SK-N-SH (cell line): ENCODE measurements around the gene CSNK2A2. TPM values are rescaled to one million over a fixed set of nuclear protein-coding genes. Genes with fewer than 3 reads are reported as not detected.

Experiments
- CTCF ChIA-PET: fragments of 300-600, 350-600 bp; formaldehyde crosslinking; extraction: SDS; loops from one replicate; lab custom pipeline; 2021; lab: Yijun Ruan, JAX
- POLR2A ChIA-PET: fragments of 350-600 bp; sonication (Branson Sonifier 250); formaldehyde crosslinking; extraction: SDS; loops from one replicate; lab custom pipeline; 2020; ENCODE audit warnings: antibody characterized with exemption, inconsistent platforms; lab: Yijun Ruan, JAX
- DNase-seq: peaks from one replicate; pipeline ENCODE4 v3.0.0; 2012
- H2AFZ ChIP-seq: fragments of 200-600 bp; sonication (generic); 2 replicates; pipeline ENCODE4 v1.8.1; 2016; ENCODE audit warnings: antibody characterized with exemption, mild to moderate bottlenecking, low read depth
- H3F3A ChIP-seq: fragments of 200-600 bp; sonication (generic); replicated peaks from 2 replicates; pipeline ENCODE3; 2016; ENCODE audit warnings: antibody characterized with exemption, mild to moderate bottlenecking; ENCODE audit not compliant: insufficient read depth
- H3K27ac ChIP-seq, 2 experiments: fragments of 200-500 bp in 1 of 2; fragments of 200-600 bp in 1 of 2; sonication (Bioruptor generic) in 1 of 2; sonication (generic), shearing (Covaris generic) in 1 of 2; 2 replicates each; pipeline versions ENCODE4 v1.5.1 to v1.6.1; 2014 to 2016; ENCODE audit warnings: low read depth in 2 of 2, inconsistent platforms in 1 of 2, low read length in 1 of 2, mild to moderate bottlenecking in 1 of 2, mixed read lengths in 1 of 2
- H3K27me3 ChIP-seq: fragments of 200-600 bp; sonication (generic), shearing (Covaris generic); 2 replicates; pipeline ENCODE4 v1.6.1; 2016; ENCODE audit warnings: mixed run types; ENCODE audit not compliant: insufficient read depth
- H3K36me3 ChIP-seq, 2 experiments: fragments of 200-500 bp in 1 of 2; fragments of 200-600 bp in 1 of 2; sonication (Bioruptor generic) in 1 of 2; sonication (generic) in 1 of 2; replicated peaks in 1 of 2; 2 replicates each; pipeline versions ENCODE3 to v1.5.1; 2014 to 2016; ENCODE audit warnings: low read length in 1 of 2, mild to moderate bottlenecking in 1 of 2; ENCODE audit not compliant: insufficient read depth in 2 of 2, control insufficient read depth in 1 of 2
- H3K4me1 ChIP-seq, 2 experiments: fragments of 200-500 bp in 1 of 2; fragments of 200-600 bp in 1 of 2; sonication (Bioruptor generic) in 1 of 2; sonication (generic), shearing (Covaris generic) in 1 of 2; 2 replicates each; pipeline versions ENCODE4 v1.5.1 to v1.6.1; 2014 to 2016; ENCODE audit warnings: low read depth in 1 of 2, low read length in 1 of 2, mixed run types in 1 of 2; ENCODE audit not compliant: insufficient read depth in 2 of 2, control insufficient read depth in 1 of 2
- H3K4me2 ChIP-seq: fragments of 200-600 bp; sonication (generic), shearing (Covaris generic); 2 replicates; pipeline ENCODE4 v1.6.1; 2017; ENCODE audit warnings: mixed run types
- H3K4me3 ChIP-seq, 2 experiments: fragments of 200-500 bp in 1 of 2; fragments of 200-600 bp in 1 of 2; sonication (Bioruptor generic) in 1 of 2; sonication (generic), shearing (Covaris generic) in 1 of 2; 2 replicates each; pipeline versions ENCODE4 v1.5.1 to v1.8.1; 2014 to 2016; ENCODE audit warnings: low read depth in 2 of 2, inconsistent platforms in 1 of 2, low read length in 1 of 2, mild to moderate bottlenecking in 1 of 2, mixed read lengths in 1 of 2, moderate library complexity in 1 of 2
- H3K79me2 ChIP-seq: fragments of 200-600 bp; sonication (generic); 2 replicates; pipeline ENCODE4 v1.8.1; 2017; ENCODE audit warnings: mild to moderate bottlenecking; ENCODE audit not compliant: insufficient read depth
- H3K9ac ChIP-seq: fragments of 200-600 bp; sonication (generic); 2 replicates; pipeline ENCODE4 v1.6.1; 2017; ENCODE audit warnings: mixed run types
- H3K9me2 ChIP-seq: fragments of 200-600 bp; sonication (generic); 2 replicates; pipeline ENCODE4 v1.6.1; 2017; ENCODE audit warnings: mixed run types
- H3K9me3 ChIP-seq: fragments of 200-600 bp; sonication (generic); 2 replicates; pipeline ENCODE4 v1.6.1; 2017; ENCODE audit warnings: mixed run types, mild to moderate bottlenecking, moderate library complexity
- H4K20me1 ChIP-seq: fragments of 200-600 bp; sonication (generic); 2 replicates; pipeline ENCODE4 v1.6.1; 2017; ENCODE audit warnings: mild to moderate bottlenecking, mixed run types; ENCODE audit not compliant: insufficient read depth
- CHD2 ChIP-seq: fragments of 150-350 bp; IDR thresholded peaks from 2 replicates; pipeline ENCODE4 v1.6.1; 2018; ENCODE audit warnings: low read length; ENCODE audit not compliant: partially characterized antibody
- ELF1 ChIP-seq: IDR thresholded peaks from 2 replicates; pipeline ENCODE4 v1.4.0; 2012
- MAX ChIP-seq: IDR thresholded peaks from 2 replicates; pipeline ENCODE4 v1.4.0; 2012; ENCODE audit warnings: low read depth
- MEF2A ChIP-seq: IDR thresholded peaks from 2 replicates; pipeline ENCODE4 v1.4.0; 2012; ENCODE audit warnings: low read depth, borderline replicate concordance
- NFIC ChIP-seq: IDR thresholded peaks from 2 replicates; pipeline ENCODE4 v1.4.0; 2012; ENCODE audit warnings: borderline replicate concordance
- NRF1 ChIP-seq: IDR thresholded peaks from 2 replicates; pipeline ENCODE4 v1.6.1; 2012; ENCODE audit warnings: low read depth, mild to moderate bottlenecking, low read length
- PBX3 ChIP-seq: IDR thresholded peaks from 2 replicates; pipeline ENCODE4; 2012
- RCOR1 ChIP-seq: fragments of 150-350 bp; IDR thresholded peaks from 2 replicates; pipeline ENCODE4 v1.6.1; 2017; ENCODE audit warnings: antibody characterized with exemption, low read length
- REST ChIP-seq: IDR thresholded peaks from 2 replicates; pipeline ENCODE4 v1.6.1; 2012; ENCODE audit warnings: mild to moderate bottlenecking, low read depth, low read length, moderate library complexity
- TCF12 ChIP-seq: IDR thresholded peaks from 2 replicates; pipeline ENCODE4 v1.4.0; 2012
- USF2 ChIP-seq: fragments of 150-350 bp; IDR thresholded peaks from 2 replicates; pipeline ENCODE4 v1.6.1; 2017; ENCODE audit warnings: antibody characterized with exemption, low read length, low read depth, borderline replicate concordance
- YY1 ChIP-seq: IDR thresholded peaks from 2 replicates; pipeline ENCODE4 v1.4.0; 2012; ENCODE audit warnings: low read depth, mild to moderate bottlenecking
- WGBS: methylation state at CpG from one replicate; pipeline ENCODE4 v1.1.6; 2017; ENCODE audit warnings: low lambda C conversion rate; 5-methylcytosine and 5-hydroxymethylcytosine counted together
- polyA plus RNA-seq, 3 experiments: library from polyadenylated mRNA; depleted of rRNA; stranded (reverse); fragments of >200 nt; gene quantifications; 2 replicates each; pipeline ENCODE4 v1.2.3, GENCODE V29; 2012
- TF ChIP-seq, protein P1 (sequence below): fragments of 200-600 bp; sonication (generic); IDR thresholded peaks from 2 replicates; pipeline ENCODE4 v1.6.1; 2017; ENCODE audit warnings: antibody characterized with exemption, mild to moderate bottlenecking, moderate library complexity

Gene CSNK2A2
- polyA plus RNA-seq, 1 of the 3 experiments (the other 2 are of a cell fraction): 25.8 TPM

DNA sequence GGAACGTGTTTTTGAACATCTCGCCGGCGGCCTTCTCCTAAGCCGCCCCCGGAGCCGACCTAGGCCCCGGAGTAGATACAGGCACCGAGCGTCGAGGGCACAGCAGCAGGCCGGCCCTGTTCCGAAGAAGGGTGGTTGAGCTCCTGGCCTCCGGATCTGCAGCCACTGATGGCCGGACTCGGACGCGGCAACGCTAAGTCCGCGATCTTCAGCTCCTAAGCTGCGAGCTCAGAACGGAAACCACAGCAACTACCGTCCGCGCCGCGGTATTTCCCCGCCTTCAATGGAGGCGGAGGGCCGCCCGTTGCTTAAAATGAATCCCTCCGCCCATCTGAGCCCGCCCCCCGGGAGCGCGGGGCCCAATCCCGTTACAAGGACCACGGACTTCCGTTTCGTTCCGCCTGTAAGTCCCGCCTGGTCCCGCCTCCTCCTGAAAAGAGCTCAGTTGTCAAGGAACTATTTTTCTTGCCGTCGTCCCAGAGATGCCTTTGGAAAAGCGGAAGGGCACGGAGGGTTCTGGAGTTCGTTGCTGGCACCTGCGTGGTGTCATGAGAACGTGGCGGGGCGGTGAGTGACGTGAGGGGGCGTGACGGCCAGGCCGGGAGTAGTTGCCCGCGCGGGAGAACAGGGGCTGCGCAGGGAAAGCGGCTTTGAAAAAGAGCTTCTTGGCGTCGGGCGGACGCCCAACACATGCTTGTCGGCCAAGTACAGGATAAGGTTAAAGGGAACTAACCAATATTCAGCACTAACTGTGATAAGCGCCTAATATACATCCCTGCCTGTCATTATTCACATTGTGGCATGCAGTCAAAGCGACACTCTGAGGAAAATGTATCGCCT is 68.6 kb downstream of the CSNK2A2 start, which contains the start of gene CFAP20 (continued):
- TF ChIP-seq REST (0 out of 2 replicates have a peak, but pooled peaks have one; percentile 31), NFIC (peak; percentile 48; the same call in 1 of the 2 replicates), ELF1 (peak; percentile 83), CHD2 (peak; percentile 98), TCF12 (peak; percentile 65), PBX3 (peak; percentile 97)
- TF ChIP-seq, all 33 proteins: peak for 21

GRCh38 chr16:58128711-58129096 is 69.2 kb downstream of the CSNK2A2 start:
- Histone ChIP-seq H3K4me2 (peak overlapping the region; percentile 78), H3K9me2 (no peaks in the 10 kb centered on the region), H3K36me3 (no peaks in the 10 kb centered on the region), H3K27ac (peak overlapping the region; percentile 88 to 94), H3K27me3 (no peaks in the 10 kb centered on the region), H3K9ac (peak overlapping the region; percentile 92), H2AFZ (peak overlapping the region; percentile 81; the same call in 1 of the 2 replicates), H3K4me1 (peaks cover 11 to 34% of the 10 kb centered on the region in 2 experiments; a peak in 3 of 4 replicates), H3K79me2 (peaks cover 53% of the 10 kb centered on the region), H3K4me3 (peak overlapping the region; percentile 90 to 92), H3F3A (peaks cover 7% of the 10 kb centered on the region), H3K9me3 (no peaks in the 10 kb centered on the region), H4K20me1 (peaks cover 47% of the 10 kb centered on the region)
- POLR2A ChIA-PET: interaction anchor here (0.7 to 1.5 kb wide), 13 partner anchors 9 to 1068 kb away, joined by 3 to 18 read pairs (median 4); partner anchors contain the start of genes MMP15 and NDRG4
- peak; percentile 70 for DNase-seq
- CTCF ChIA-PET: interaction anchor here (0.6 to 6.5 kb wide), 7 partner anchors 94 to 1938 kb away, joined by 3 to 91 read pairs (median 4); partner anchors contain the start of genes GNAO1 and MMP15
- TF ChIP-seq RCOR1 (no peak), MAX (no peak), REST (no peak), YY1 (no peak), USF2 (no peak), NRF1 (no peak), MEF2A (no peak)
- TF ChIP-seq, protein P1, sequence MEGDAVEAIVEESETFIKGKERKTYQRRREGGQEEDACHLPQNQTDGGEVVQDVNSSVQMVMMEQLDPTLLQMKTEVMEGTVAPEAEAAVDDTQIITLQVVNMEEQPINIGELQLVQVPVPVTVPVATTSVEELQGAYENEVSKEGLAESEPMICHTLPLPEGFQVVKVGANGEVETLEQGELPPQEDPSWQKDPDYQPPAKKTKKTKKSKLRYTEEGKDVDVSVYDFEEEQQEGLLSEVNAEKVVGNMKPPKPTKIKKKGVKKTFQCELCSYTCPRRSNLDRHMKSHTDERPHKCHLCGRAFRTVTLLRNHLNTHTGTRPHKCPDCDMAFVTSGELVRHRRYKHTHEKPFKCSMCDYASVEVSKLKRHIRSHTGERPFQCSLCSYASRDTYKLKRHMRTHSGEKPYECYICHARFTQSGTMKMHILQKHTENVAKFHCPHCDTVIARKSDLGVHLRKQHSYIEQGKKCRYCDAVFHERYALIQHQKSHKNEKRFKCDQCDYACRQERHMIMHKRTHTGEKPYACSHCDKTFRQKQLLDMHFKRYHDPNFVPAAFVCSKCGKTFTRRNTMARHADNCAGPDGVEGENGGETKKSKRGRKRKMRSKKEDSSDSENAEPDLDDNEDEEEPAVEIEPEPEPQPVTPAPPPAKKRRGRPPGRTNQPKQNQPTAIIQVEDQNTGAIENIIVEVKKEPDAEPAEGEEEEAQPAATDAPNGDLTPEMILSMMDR: no peak
- WGBS: 2% methylated on average over 19 of the region's 25 CpGs
